GM12874 (cell line): ENCODE measurements around the gene CHERP.

Experiments used
- CTCF ChIP-seq: IDR thresholded peaks from 2 replicates; pipeline ENCODE4 v1.5.1; 2011; ENCODE audit warnings: low read depth, mild to moderate bottlenecking, control low read depth, low read length, moderate library complexity; ENCODE audit not compliant: insufficient read depth

The CHERP gene

GRCh38 chr19:16544473-16545231 lies 2.4 kb upstream of the CHERP start:
- no peak for TF ChIP-seq CTCF

- no peak for TF ChIP-seq CTCF
These were observed 754 bp upstream of the CHERP start for GRCh38 chr19:16542910-16543472.

- TF ChIP-seq CTCF = no peak
These were observed 652 bp downstream of the CHERP start for GRCh38 chr19:16541526-16542044.

GRCh38 chr19:16540948-16541347 lies 1.3 kb downstream of the CHERP start:
- TF ChIP-seq CTCF = no peak

GRCh38 chr19:16537111-16537510 lies 5.1 kb downstream of the CHERP start:
- no peak for TF ChIP-seq CTCF

- TF ChIP-seq CTCF = no peak
These were observed 6.1 kb downstream of the CHERP start for GRCh38 chr19:16536130-16536529.

GRCh38 chr19:16535381-16535780 lies 6.9 kb downstream of the CHERP start:
- no peak for TF ChIP-seq CTCF
